H1 (cell line): Measurements from ENCODE around the gene CTIF. TPM values are rescaled to one million over a fixed set of nuclear protein-coding genes. Genes with fewer than 3 reads are reported as not detected.

ENCODE experiments used
- CTCF ChIA-PET: fragments of 300-600 bp; sonication (Branson Sonifier 250); formaldehyde crosslinking; loops from one replicate; lab custom pipeline; 2021; ENCODE audit not compliant: partially characterized antibody; lab: Charles Lee
- POLR2A ChIA-PET: fragments of 300-600 bp; sonication (Branson Sonifier 250); formaldehyde crosslinking; loops from one replicate; lab custom pipeline; 2021; ENCODE audit warnings: inconsistent platforms; ENCODE audit not compliant: partially characterized antibody; lab: Charles Lee
- DNase-seq, 2 experiments: peaks; one replicate each; pipeline versions ENCODE4 v3.0.0 to v3.0.0-alpha.2; 2010 to 2022; ENCODE audit warnings: low spot score in 2 of 2, low read depth in 1 of 2, mixed read lengths in 1 of 2
- FAIRE-seq: peaks from 2 replicates; lab custom pipeline; 2011; peaks lifted over from hg19 to GRCh38; lab: Jason Lieb, UNC
- H2AFZ ChIP-seq: 2 replicates; pipeline ENCODE4 v1.8.1; 2012; ENCODE audit warnings: low read length, inconsistent platforms
- H2AK5ac ChIP-seq: 2 replicates; pipeline ENCODE4 v1.6.1; 2013; ENCODE audit warnings: low read depth, low read length
- H2BK120ac ChIP-seq: replicated peaks from 2 replicates; pipeline ENCODE3; 2013; ENCODE audit warnings: low read depth, low read length, inconsistent platforms
- H2BK12ac ChIP-seq: 2 replicates; pipeline ENCODE4 v1.6.1; 2013; ENCODE audit warnings: low read depth, low read length
- H2BK15ac ChIP-seq: 2 replicates; pipeline ENCODE4 v1.6.1; 2013; ENCODE audit warnings: low read length
- H2BK20ac ChIP-seq: 2 replicates; pipeline ENCODE4 v1.6.1; 2013; ENCODE audit warnings: low read length
- H2BK5ac ChIP-seq: 2 replicates; pipeline ENCODE4 v1.6.1; 2013; ENCODE audit warnings: low read depth, low read length
- H3K14ac ChIP-seq: 2 replicates; pipeline ENCODE4 v1.6.1; 2013; ENCODE audit warnings: inconsistent platforms; ENCODE audit not compliant: insufficient read length
- H3K18ac ChIP-seq: 2 replicates; pipeline ENCODE4 v1.6.1; 2013; ENCODE audit warnings: low read length; ENCODE audit errors: extremely low read depth
- H3K23ac ChIP-seq: 2 replicates; pipeline ENCODE4 v1.6.1; 2013; ENCODE audit warnings: inconsistent platforms; ENCODE audit not compliant: insufficient read length
- H3K23me2 ChIP-seq: 2 replicates; pipeline ENCODE4 v1.6.1; 2013; ENCODE audit warnings: low read depth, low read length
- H3K27ac ChIP-seq: 2 replicates; pipeline ENCODE4 v1.6.1; 2011; ENCODE audit warnings: low read depth, low read length, inconsistent platforms
- H3K27me3 ChIP-seq, 4 experiments: replicated peaks in 1 of 4; 1 replicate in 1 of 4; 2 replicates in 3 of 4; pipeline versions ENCODE4 v1.6.1 to v1.8.1; 2011 to 2013; ENCODE audit warnings: low read length in 3 of 4, mild to moderate bottlenecking in 3 of 4, inconsistent platforms in 2 of 4, mixed read lengths in 2 of 4, moderate library complexity in 1 of 4; ENCODE audit not compliant: control insufficient read depth in 3 of 4, insufficient read depth in 3 of 4; ENCODE audit errors: extremely low read depth in 1 of 4
- H3K36me3 ChIP-seq, 4 experiments: 2 replicates each; pipeline versions ENCODE4 v1.6.1 to v1.8.1; 2011 to 2013; ENCODE audit warnings: mild to moderate bottlenecking in 4 of 4, low read length in 3 of 4, moderate library complexity in 2 of 4, control low read depth in 1 of 4, inconsistent platforms in 1 of 4; ENCODE audit not compliant: insufficient read depth in 4 of 4, control insufficient read depth in 2 of 4
- H3K4ac ChIP-seq: replicated peaks from 2 replicates; pipeline ENCODE3; 2013; ENCODE audit warnings: low read length, low read depth, mixed read lengths, inconsistent platforms; ENCODE audit not compliant: insufficient read length
- H3K4me1 ChIP-seq, 4 experiments: replicated peaks in 1 of 4; 1 replicate in 1 of 4; 2 replicates in 3 of 4; pipeline versions ENCODE4 v1.6.1 to v1.8.1; 2011 to 2013; ENCODE audit warnings: low read length in 3 of 4, inconsistent platforms in 2 of 4, mixed read lengths in 1 of 4; ENCODE audit not compliant: insufficient read depth in 4 of 4, control insufficient read depth in 3 of 4
- H3K4me2 ChIP-seq, 2 experiments: 2 replicates each; pipeline versions ENCODE4 v1.6.1 to v1.8.1; 2011 to 2013; ENCODE audit warnings: low read depth in 2 of 2, low read length in 2 of 2, control low read depth in 1 of 2, inconsistent platforms in 1 of 2, mild to moderate bottlenecking in 1 of 2; ENCODE audit not compliant: insufficient read depth in 1 of 2
- H3K4me3 ChIP-seq, 4 experiments: fragments of 200-600, 300-600 bp in 1 of 4; sonication (generic), shearing (Covaris generic), sonication (Bioruptor Twin) in 1 of 4; 2 replicates each; pipeline versions ENCODE4 v1.5.1 to v1.8.1; 2011 to 2016; ENCODE audit warnings: low read length in 4 of 4, low read depth in 3 of 4, control low read depth in 2 of 4, inconsistent platforms in 2 of 4, mild to moderate bottlenecking in 2 of 4, mixed read lengths in 1 of 4, moderate library complexity in 1 of 4; ENCODE audit not compliant: insufficient read depth in 2 of 4; ENCODE audit errors: extremely low read depth in 1 of 4
- H3K56ac ChIP-seq: replicated peaks from 2 replicates; pipeline ENCODE3; 2013; ENCODE audit warnings: low read depth, mild to moderate bottlenecking, mixed read lengths, low read length, inconsistent platforms; ENCODE audit not compliant: insufficient read length
- H3K79me1 ChIP-seq: 2 replicates; pipeline ENCODE4 v1.6.1; 2013; ENCODE audit warnings: low read depth, low read length, control low read depth
- H3K79me2 ChIP-seq, 2 experiments: 2 replicates each; pipeline versions ENCODE4 v1.6.1 to v1.8.1; 2012 to 2013; ENCODE audit warnings: low read length in 2 of 2, mild to moderate bottlenecking in 2 of 2, inconsistent platforms in 1 of 2; ENCODE audit not compliant: insufficient read depth in 2 of 2, control insufficient read depth in 1 of 2
- H3K9ac ChIP-seq, 4 experiments: replicated peaks in 1 of 4; 1 replicate in 1 of 4; 2 replicates in 3 of 4; pipeline versions ENCODE4 v1.6.1 to v1.8.1; 2011 to 2013; ENCODE audit warnings: low read depth in 3 of 4, low read length in 3 of 4, control low read depth in 2 of 4, mild to moderate bottlenecking in 2 of 4, moderate library complexity in 2 of 4, inconsistent platforms in 1 of 4; ENCODE audit errors: extremely low read depth in 1 of 4
- H3K9me3 ChIP-seq, 2 experiments: 2 replicates each; pipeline versions ENCODE4 v1.6.1 to v1.8.1; 2012 to 2013; ENCODE audit warnings: mild to moderate bottlenecking in 2 of 2, moderate library complexity in 2 of 2, control low read depth in 1 of 2, inconsistent platforms in 1 of 2, low read depth in 1 of 2, low read length in 1 of 2, mixed read lengths in 1 of 2; ENCODE audit not compliant: insufficient read depth in 2 of 2
- H4K20me1 ChIP-seq, 2 experiments: replicated peaks in 1 of 2; 2 replicates each; pipeline versions ENCODE3 to v1.8.1; 2011 to 2013; ENCODE audit warnings: inconsistent platforms in 2 of 2, low read length in 2 of 2, mild to moderate bottlenecking in 1 of 2; ENCODE audit not compliant: insufficient read depth in 2 of 2, control insufficient read depth in 1 of 2
- H4K5ac ChIP-seq: 2 replicates; pipeline ENCODE4 v1.6.1; 2013; ENCODE audit warnings: low read length, low read depth, mixed read lengths, inconsistent platforms; ENCODE audit not compliant: insufficient read length
- H4K8ac ChIP-seq: 2 replicates; pipeline ENCODE4 v1.8.0; 2013; ENCODE audit warnings: mild to moderate bottlenecking, moderate library complexity, low read length, inconsistent platforms; ENCODE audit not compliant: insufficient read depth; ENCODE audit errors: extremely low read depth
- H4K91ac ChIP-seq: replicated peaks from 2 replicates; pipeline ENCODE3; 2013; ENCODE audit warnings: low read length, mixed read lengths, inconsistent platforms; ENCODE audit not compliant: insufficient read length
- CBX8 ChIP-seq: fragments of 300-800, 300-1000 bp; sonication (generic); IDR thresholded peaks from 2 replicates; pipeline ENCODE4 v1.7.1; 2016; ENCODE audit warnings: low read depth, low read length, borderline replicate concordance
- CHD2 ChIP-seq: IDR thresholded peaks from 2 replicates; pipeline ENCODE4 v1.6.1; 2012; ENCODE audit warnings: low read length, improper control_type of control experiment
- WGBS, 2 experiments: shearing (Covaris generic) in 1 of 2; methylation state at CpG; one replicate each; pipeline versions ENCODE4 v1.1.6 to v1.1.7; 2013 to 2015; ENCODE audit warnings: low lambda C conversion rate in 2 of 2, mixed read lengths in 2 of 2, inconsistent platforms in 1 of 2, low coverage in 1 of 2, missing lambda C conversion rate in 1 of 2; ENCODE audit not compliant: insufficient replicate concordance in 2 of 2, insufficient coverage in 1 of 2, insufficient read length in 1 of 2; ENCODE audit errors: extremely low coverage in 1 of 2, missing lambda C conversion rate in 1 of 2; 5-methylcytosine and 5-hydroxymethylcytosine counted together
- polyA plus RNA-seq, 7 experiments: library from polyadenylated mRNA; depleted of rRNA in 3 of 7; stranded (reverse) in 5 of 7; unstranded in 2 of 7; fragments of >200 nt in 5 of 7; fragments of 200-250 nt in 2 of 7; gene quantifications; 1 replicate in 5 of 7; 2 replicates in 1 of 7; 4 replicates in 1 of 7; pipeline versions ENCODE4 v1.2.1 to v1.2.3, GENCODE V29; 2011 to 2013; ENCODE audit warnings: missing spikeins in 2 of 7, mixed read lengths in 2 of 7
- total RNA-seq: library from RNA; stranded (reverse); fragmentation: NEBNext Ultra II Directional; extraction: Animal tissue kit (Norgen Biotek cat#: 25700); gene quantifications from 2 replicates; pipeline ENCODE4 v1.2.1, GENCODE V29; 2021
- TF ChIP-seq, protein P1 (sequence below), 3 experiments: IDR thresholded peaks; 1 replicate in 2 of 3; 2 replicates in 1 of 3; pipeline versions ENCODE4 v1.5.1 to v1.6.1; 2011; ENCODE audit warnings: low read length in 3 of 3, mild to moderate bottlenecking in 3 of 3, inconsistent platforms in 2 of 3, low read depth in 1 of 3, moderate library complexity in 1 of 3; ENCODE audit not compliant: insufficient read depth in 1 of 3; ENCODE audit errors: control extremely low read depth in 1 of 3

CTIF gene
- total and polyA plus RNA-seq, 2 of the 8 experiments (the other 6 are each of a cell fraction or from before 2014, with no cell fraction given), result 9.0 to 17.8 TPM

DNA sequence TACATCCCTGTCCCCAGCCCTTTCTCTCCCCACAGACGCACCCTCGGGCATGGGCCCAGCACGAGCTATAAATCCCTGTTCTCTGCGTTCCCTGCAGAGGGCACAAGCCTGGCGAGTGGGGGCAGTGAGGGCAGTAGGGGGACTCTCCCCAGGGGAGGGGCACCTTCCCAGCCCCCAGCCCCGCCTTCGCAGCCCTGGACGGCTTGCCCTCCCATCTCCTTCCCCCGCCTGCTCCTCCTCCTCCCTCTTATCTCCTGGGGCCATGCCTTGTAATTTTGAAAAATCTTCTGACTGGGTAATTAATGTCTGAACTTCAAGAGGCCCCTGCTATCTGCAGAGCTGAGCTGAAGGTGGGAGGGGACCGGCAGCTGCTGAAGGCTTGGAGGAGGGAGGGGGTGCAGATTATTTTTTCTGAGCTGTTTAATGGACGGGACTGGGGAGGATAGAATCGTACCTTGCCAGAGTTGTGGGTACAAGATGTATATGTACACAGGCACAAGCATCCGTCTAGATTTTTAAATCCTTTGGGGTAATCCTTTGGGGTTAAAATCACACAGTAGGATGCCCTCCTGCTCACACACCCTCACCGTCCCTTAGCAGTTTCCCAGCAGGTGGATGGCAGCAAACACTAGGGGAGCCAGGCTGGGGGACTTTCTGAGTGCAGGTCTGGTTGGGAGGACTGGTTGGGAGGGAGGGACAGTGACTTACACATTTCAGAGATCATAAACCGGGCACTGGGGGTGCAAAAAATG, 290.0 kb downstream of the CTIF start:
- Histone ChIP-seq H3K79me2 (no peaks in the 10 kb centered on the region), H2AFZ (no peak overlapping the region), H3K4me3 (no peak overlapping the region), H4K8ac (no peak overlapping the region), H2AK5ac (no peak overlapping the region), H3K23me2 (peaks cover 2% of the 10 kb centered on the region; the same call in 1 of the 2 replicates), H2BK120ac (no peak overlapping the region), H2BK5ac (no peak overlapping the region), H3K18ac (no peak overlapping the region), H3K4me2 (peak overlapping the region; percentile 3 to 36; a peak in 1 of 4 replicates), H2BK20ac (no peak overlapping the region), H3K14ac (no peak overlapping the region), H3K27me3 (no peaks in the 10 kb centered on the region), H3K27ac (no peak overlapping the region), H3K4me1 (peaks cover 11 to 35% (median 22%) of the 10 kb centered on the region in 4 experiments), H2BK12ac (no peak overlapping the region), H4K91ac (no peak overlapping the region), H2BK15ac (0 out of 2 replicates have a peak overlapping the region, but pooled peaks have one; percentile 55), H3K9me3 (no peaks in the 10 kb centered on the region), H3K79me1 (no peaks in the 10 kb centered on the region), H4K5ac (no peak overlapping the region), H3K36me3 (no peaks in the 10 kb centered on the region), H3K56ac (no peak overlapping the region), H3K23ac (no peak overlapping the region), H3K9ac (no peak overlapping the region), H3K4ac (no peak overlapping the region), H4K20me1 (no peaks in the 10 kb centered on the region)
- TF ChIP-seq CBX8, result no peak
- TF ChIP-seq CHD2, result no peak
- TF ChIP-seq, protein P1, sequence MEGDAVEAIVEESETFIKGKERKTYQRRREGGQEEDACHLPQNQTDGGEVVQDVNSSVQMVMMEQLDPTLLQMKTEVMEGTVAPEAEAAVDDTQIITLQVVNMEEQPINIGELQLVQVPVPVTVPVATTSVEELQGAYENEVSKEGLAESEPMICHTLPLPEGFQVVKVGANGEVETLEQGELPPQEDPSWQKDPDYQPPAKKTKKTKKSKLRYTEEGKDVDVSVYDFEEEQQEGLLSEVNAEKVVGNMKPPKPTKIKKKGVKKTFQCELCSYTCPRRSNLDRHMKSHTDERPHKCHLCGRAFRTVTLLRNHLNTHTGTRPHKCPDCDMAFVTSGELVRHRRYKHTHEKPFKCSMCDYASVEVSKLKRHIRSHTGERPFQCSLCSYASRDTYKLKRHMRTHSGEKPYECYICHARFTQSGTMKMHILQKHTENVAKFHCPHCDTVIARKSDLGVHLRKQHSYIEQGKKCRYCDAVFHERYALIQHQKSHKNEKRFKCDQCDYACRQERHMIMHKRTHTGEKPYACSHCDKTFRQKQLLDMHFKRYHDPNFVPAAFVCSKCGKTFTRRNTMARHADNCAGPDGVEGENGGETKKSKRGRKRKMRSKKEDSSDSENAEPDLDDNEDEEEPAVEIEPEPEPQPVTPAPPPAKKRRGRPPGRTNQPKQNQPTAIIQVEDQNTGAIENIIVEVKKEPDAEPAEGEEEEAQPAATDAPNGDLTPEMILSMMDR (IDR thresholded peaks at IDR 0.05; ENCODE audit: control extremely low read depth in 1 of 3, insufficient read depth in 1 of 3, low read depth in 1 of 3, low read length in 3 of 3), result peak in 1 of 3 experiments; percentile 23; a peak in 1 of 4 replicates
- WGBS, 2 experiments, result 55% methylated on average over 13 of the region's 15 CpGs; no CpG with 5 or more reads in 1 of the 2 experiments
- no peak for FAIRE-seq
- POLR2A ChIA-PET, result interaction anchor here (0.6 to 1.1 kb wide), 2 partner anchors 12 to 1204 kb away, joined by 3 to 5 read pairs; no protein-coding TSS in a partner anchor
- CTCF ChIA-PET, result interaction anchor here (0.6 to 5.3 kb wide), 16 partner anchors 9 to 237 kb away, joined by 3 to 28 read pairs (median 4); no protein-coding TSS in a partner anchor
- peak in 1 of 2 experiments; percentile 54 for DNase-seq
